Trophoblast cell (in vitro differentiated cells and primary cell): ENCODE measurements around the gene S100Z.
"Not testable (repeated sequence)": the region's sequence is repeated elsewhere in the genome, so short reads cannot be mapped to it uniquely, and the experiment has no call there.

Experiments used
- DNase-seq, 2 donors: peaks; one replicate each; pipeline ENCODE4 v3.0.0-alpha.2; 2016
- H2AFZ ChIP-seq: 2 replicates; pipeline ENCODE4 v1.6.1; 2013; ENCODE audit warnings: low read length, moderate library complexity, mild to moderate bottlenecking; ENCODE audit not compliant: insufficient read depth, poor library complexity
- H2AK5ac ChIP-seq: 2 replicates; pipeline ENCODE4 v1.6.1; 2013; ENCODE audit warnings: mild to moderate bottlenecking, low read length
- H2BK120ac ChIP-seq: 2 replicates; pipeline ENCODE4 v1.6.1; 2013; ENCODE audit warnings: low read length, mild to moderate bottlenecking, moderate library complexity; ENCODE audit not compliant: insufficient read depth, poor library complexity
- H2BK12ac ChIP-seq: 2 replicates; pipeline ENCODE4 v1.6.1; 2013; ENCODE audit warnings: mild to moderate bottlenecking, low read length, moderate library complexity
- H2BK5ac ChIP-seq: 2 replicates; pipeline ENCODE4 v1.6.1; 2013; ENCODE audit warnings: low read length, low read depth, moderate library complexity, mild to moderate bottlenecking; ENCODE audit not compliant: poor library complexity
- H3K14ac ChIP-seq: 2 replicates; pipeline ENCODE4 v1.6.1; 2013; ENCODE audit warnings: mild to moderate bottlenecking, low read length
- H3K18ac ChIP-seq: 2 replicates; pipeline ENCODE4 v1.6.1; 2013; ENCODE audit warnings: mild to moderate bottlenecking, low read length
- H3K23ac ChIP-seq: 2 replicates; pipeline ENCODE4 v1.6.1; 2013; ENCODE audit warnings: low read length
- H3K27ac ChIP-seq: 2 replicates; pipeline ENCODE4 v1.5.1; 2013; ENCODE audit warnings: low read depth, mild to moderate bottlenecking, inconsistent platforms, low read length, moderate library complexity
- H3K27me3 ChIP-seq: 2 replicates; pipeline ENCODE4 v1.6.1; 2013; ENCODE audit warnings: inconsistent platforms, mild to moderate bottlenecking, low read length, moderate library complexity; ENCODE audit not compliant: insufficient read depth
- H3K36me3 ChIP-seq, 2 experiments: 1 replicate in 1 of 2; 2 replicates in 1 of 2; pipeline ENCODE4 v1.6.1; 2013; ENCODE audit warnings: low read length in 2 of 2, mild to moderate bottlenecking in 2 of 2, moderate library complexity in 1 of 2; ENCODE audit not compliant: insufficient read depth in 2 of 2, control insufficient read depth in 1 of 2
- H3K4ac ChIP-seq: 2 replicates; pipeline ENCODE4 v1.6.1; 2013; ENCODE audit warnings: low read depth, mild to moderate bottlenecking, low read length, moderate library complexity
- H3K4me1 ChIP-seq, 2 experiments: 1 replicate in 1 of 2; 2 replicates in 1 of 2; pipeline ENCODE4 v1.6.1; 2013; ENCODE audit warnings: low read length in 2 of 2, mild to moderate bottlenecking in 2 of 2, moderate library complexity in 1 of 2; ENCODE audit not compliant: insufficient read depth in 2 of 2, control insufficient read depth in 1 of 2
- H3K4me2 ChIP-seq: 2 replicates; pipeline ENCODE4 v1.6.1; 2013; ENCODE audit warnings: inconsistent platforms, mild to moderate bottlenecking, low read length, moderate library complexity
- H3K4me3 ChIP-seq: 2 replicates; pipeline ENCODE4 v1.5.1; 2013; ENCODE audit warnings: mild to moderate bottlenecking, low read depth, low read length, inconsistent platforms
- H3K79me1 ChIP-seq: one replicate; pipeline ENCODE4 v1.6.1; 2013; ENCODE audit warnings: low read length
- H3K79me2 ChIP-seq: 2 replicates; pipeline ENCODE4 v1.6.1; 2013; ENCODE audit warnings: low read length, mild to moderate bottlenecking; ENCODE audit not compliant: control insufficient read depth, insufficient read depth, poor library complexity
- H3K9ac ChIP-seq: 2 replicates; pipeline ENCODE4 v1.6.1; 2013; ENCODE audit warnings: mild to moderate bottlenecking, low read length
- H3K9me3 ChIP-seq: 2 replicates; pipeline ENCODE4 v1.6.1; 2013; ENCODE audit warnings: low read depth, mild to moderate bottlenecking, control low read depth, inconsistent platforms, low read length; ENCODE audit not compliant: insufficient read depth
- H4K12ac ChIP-seq: 2 replicates; pipeline ENCODE4 v1.6.1; 2013; ENCODE audit warnings: low read depth, mild to moderate bottlenecking, low read length, moderate library complexity
- H4K8ac ChIP-seq: 2 replicates; pipeline ENCODE4 v1.6.1; 2013; ENCODE audit warnings: low read depth, mild to moderate bottlenecking, low read length, moderate library complexity
- H4K91ac ChIP-seq: one replicate; pipeline ENCODE4 v1.6.1; 2013; ENCODE audit warnings: low read depth, mild to moderate bottlenecking, low read length, moderate library complexity
- WGBS: extraction: QIAGEN DNeasy Blood & Tissue Kit; methylation state at CpG from one replicate; pipeline ENCODE4 v1.1.7; 2013; ENCODE audit warnings: missing lambda C conversion rate; ENCODE audit not compliant: insufficient read length, insufficient coverage; ENCODE audit errors: extremely low coverage; 5-methylcytosine and 5-hydroxymethylcytosine counted together

Gene S100Z

DNA sequence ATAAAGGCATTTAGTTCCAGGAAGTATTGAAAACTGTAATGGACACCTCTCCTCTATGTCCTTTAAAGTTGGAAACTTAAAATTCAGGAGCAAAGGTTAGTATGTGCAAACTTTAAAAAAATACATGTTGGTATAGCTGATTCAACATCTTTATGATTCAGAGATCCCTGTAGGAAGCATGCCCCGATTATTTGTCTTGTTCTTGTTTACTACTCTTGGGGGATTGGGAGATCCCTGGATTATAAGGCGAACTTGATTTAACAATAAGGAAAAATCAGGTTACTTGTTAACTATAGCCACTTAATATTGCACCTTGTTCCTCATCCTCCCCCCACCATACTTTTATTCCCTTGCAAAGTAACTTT lies 29.3 kb upstream of the S100Z start:
- Histone ChIP-seq H3K9ac (no peak overlapping the region), H3K9me3 (no peaks in the 10 kb centered on the region), H3K4ac (no peak overlapping the region), H3K79me1 (peaks cover 7% of the 10 kb centered on the region), H3K4me3 (no peak overlapping the region), H3K23ac (no peak overlapping the region), H3K4me2 (no peak overlapping the region), H3K4me1 (peaks cover 12 to 13% of the 10 kb centered on the region in 2 experiments), H4K12ac (no peak overlapping the region), H2AFZ (no peak overlapping the region), H3K14ac (no peak overlapping the region), H3K27me3 (no peaks in the 10 kb centered on the region), H3K79me2 (peaks cover 2% of the 10 kb centered on the region), H2BK5ac (no peak overlapping the region), H2BK12ac (no peak overlapping the region), H3K27ac (no peak overlapping the region), H4K8ac (no peak overlapping the region), H2BK120ac (no peak overlapping the region), H4K91ac (no peak overlapping the region), H3K36me3 (no peaks in the 10 kb centered on the region), H2AK5ac (no peak overlapping the region), H3K18ac (no peak overlapping the region)
- no CpG with 5 or more reads among the region's 2 CpGs for WGBS
- DNase-seq: no peak

DNA sequence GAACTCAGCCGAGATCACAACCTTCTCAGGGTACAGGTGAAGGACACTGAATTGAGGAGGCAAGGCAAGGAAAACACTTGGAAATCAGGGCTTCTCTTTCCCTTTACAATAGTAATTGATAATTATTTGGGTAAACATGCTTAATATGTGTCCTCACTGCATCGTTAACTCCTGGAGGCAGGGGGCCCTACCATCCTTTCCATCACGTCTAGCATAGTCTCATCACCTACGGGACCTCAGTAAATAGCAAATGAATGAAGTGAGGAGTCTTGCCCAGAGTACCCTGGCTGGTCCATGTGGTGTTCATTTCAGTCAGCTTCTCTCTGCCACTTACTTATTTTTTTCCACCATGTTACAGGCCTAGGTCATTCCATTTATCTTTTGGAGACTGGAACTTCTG lies 28.7 kb upstream of the S100Z start:
- H3K4me2 ChIP-seq: no peak overlapping the region
- no peak overlapping the region for H3K14ac ChIP-seq
- H2BK12ac ChIP-seq: no peak overlapping the region
- no CpG with 5 or more reads among the region's 4 CpGs for WGBS
- H3K79me2 ChIP-seq: peaks cover 2% of the 10 kb centered on the region
- no peak overlapping the region for H2AFZ ChIP-seq
- H2BK5ac ChIP-seq: no peak overlapping the region
- H2BK120ac ChIP-seq: no peak overlapping the region
- peaks cover 7% of the 10 kb centered on the region for H3K79me1 ChIP-seq
- H3K4me3 ChIP-seq: no peak overlapping the region
- no peak overlapping the region for H4K91ac ChIP-seq
- no peak overlapping the region for H3K27ac ChIP-seq
- H4K8ac ChIP-seq: no peak overlapping the region
- peaks cover 12 to 13% of the 10 kb centered on the region in 2 experiments for H3K4me1 ChIP-seq
- no peaks in the 10 kb centered on the region for H3K27me3 ChIP-seq
- H3K4ac ChIP-seq: no peak overlapping the region
- no peak overlapping the region for H3K23ac ChIP-seq
- no peak for DNase-seq
- no peaks in the 10 kb centered on the region for H3K9me3 ChIP-seq
- no peak overlapping the region for H4K12ac ChIP-seq
- H3K9ac ChIP-seq: no peak overlapping the region
- H3K36me3 ChIP-seq: no peaks in the 10 kb centered on the region
- H2AK5ac ChIP-seq: no peak overlapping the region
- H3K18ac ChIP-seq: no peak overlapping the region

DNA sequence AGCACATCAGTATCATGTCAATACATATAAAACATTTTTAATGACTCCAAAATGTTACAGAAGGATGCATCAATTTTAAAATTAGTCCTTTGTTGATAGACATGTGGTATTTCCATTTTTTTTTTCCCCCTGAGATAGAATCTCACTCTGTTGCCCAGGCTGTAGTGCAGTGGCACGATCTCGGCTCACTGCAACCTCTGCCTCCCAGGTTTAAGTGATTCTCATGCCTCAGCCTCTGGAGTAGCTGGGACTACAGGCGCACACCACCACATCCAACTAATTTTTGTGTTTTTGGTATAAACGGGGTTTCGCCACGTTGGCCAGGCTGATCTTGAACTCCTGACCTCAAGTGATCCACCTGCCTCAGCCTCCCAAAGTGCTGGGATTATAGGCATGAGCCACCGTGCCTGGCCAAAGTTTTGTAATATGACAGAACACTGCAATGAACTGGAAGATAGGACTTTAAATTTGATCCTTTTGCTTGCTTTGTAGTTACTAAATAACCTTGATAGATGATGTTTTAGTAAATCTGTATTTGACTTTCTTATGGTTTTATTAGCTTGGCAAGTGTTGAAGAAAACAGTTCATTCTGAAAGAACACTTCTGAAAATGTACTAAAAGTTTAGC lies 27.6 kb upstream of the S100Z start:
- H4K8ac ChIP-seq, H3K79me2 ChIP-seq, H3K23ac ChIP-seq, H3K14ac ChIP-seq, H3K79me1 ChIP-seq, H2AK5ac ChIP-seq, H3K9me3 ChIP-seq, H3K27ac ChIP-seq, H2BK5ac ChIP-seq, H3K18ac ChIP-seq, H3K4me2 ChIP-seq, H3K4ac ChIP-seq, H3K27me3 ChIP-seq, H3K36me3 ChIP-seq, DNase-seq, H4K91ac ChIP-seq, H3K4me3 ChIP-seq, H4K12ac ChIP-seq, H2BK12ac ChIP-seq, H3K9ac ChIP-seq, H2BK120ac ChIP-seq, H2AFZ ChIP-seq: not testable (repeated sequence)
- WGBS: no CpG with 5 or more reads among the region's 7 CpGs
- H3K4me1 ChIP-seq: peaks cover 12 to 13% of the 10 kb centered on the region in 2 experiments

DNA sequence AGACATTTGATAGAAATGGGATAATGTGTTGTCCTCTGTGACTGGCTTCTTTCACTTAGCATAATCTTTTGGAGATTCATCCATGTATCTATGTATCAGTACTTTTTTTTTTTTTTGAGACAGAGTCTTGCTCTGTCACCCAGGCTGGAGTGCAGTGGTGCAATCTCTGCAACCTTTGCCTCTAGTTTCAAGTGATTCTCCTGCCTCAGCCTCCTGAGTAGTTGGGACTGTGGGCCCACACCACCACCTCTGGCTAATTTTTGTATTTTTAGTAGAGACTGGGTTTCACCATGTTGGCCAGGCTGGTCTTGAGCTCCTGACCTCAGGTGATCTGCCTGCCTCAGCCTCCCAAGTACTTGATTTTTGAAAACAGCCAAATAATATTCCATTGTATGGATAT lies 23.4 kb upstream of the S100Z start:
- not testable (repeated sequence) for H3K79me1 ChIP-seq, H3K27ac ChIP-seq, H3K4me2 ChIP-seq, H2AFZ ChIP-seq, H2AK5ac ChIP-seq, H2BK12ac ChIP-seq, H3K79me2 ChIP-seq, H4K12ac ChIP-seq, H3K4ac ChIP-seq, H3K9ac ChIP-seq, H2BK120ac ChIP-seq, H3K18ac ChIP-seq, H3K27me3 ChIP-seq, DNase-seq, H3K4me1 ChIP-seq, H3K4me3 ChIP-seq, H2BK5ac ChIP-seq, H3K36me3 ChIP-seq, H3K23ac ChIP-seq, H3K9me3 ChIP-seq, H4K8ac ChIP-seq, H3K14ac ChIP-seq, H4K91ac ChIP-seq
